ENCODE measurements around the gene LILRB3.
"Not testable (repeated sequence)": the region's sequence is repeated elsewhere in the genome, so short reads cannot be mapped to it uniquely, and the experiment has no call there.

LILRB3 gene

GRCh38 chr19:54173951-54174834, 48.6 kb downstream of the LILRB3 start:
- Histone ChIP-seq H3K27ac (ENCODE audit: low read depth, low read length) (no peak overlapping the region), H3K36me3 (ENCODE audit: insufficient read depth, low read length) (no peaks in the 10 kb centered on the region), H3K27me3 (ENCODE audit: insufficient read depth, low read length) (no peaks in the 10 kb centered on the region), H3K4me1 (ENCODE audit: control insufficient read depth, insufficient read depth, low read length, unreplicated experiment) (peaks cover 3% of the 10 kb centered on the region), H3K79me2 (ENCODE audit: control insufficient read depth, insufficient read depth, low read length, unreplicated experiment) (no peaks in the 10 kb centered on the region), H2AFZ (ENCODE audit: low read length, unreplicated experiment) (no peak overlapping the region), H3K4me3 (ENCODE audit: low read depth, low read length) (no peak overlapping the region)

- Histone ChIP-seq H3K4me1 (ENCODE audit: control insufficient read depth, insufficient read depth, low read length, unreplicated experiment) (peaks cover 3% of the 10 kb centered on the region), H3K36me3 (ENCODE audit: insufficient read depth, low read length) (no peaks in the 10 kb centered on the region), H3K27me3 (ENCODE audit: insufficient read depth, low read length) (no peaks in the 10 kb centered on the region), H3K79me2 (ENCODE audit: control insufficient read depth, insufficient read depth, low read length, unreplicated experiment) (no peaks in the 10 kb centered on the region), H3K4me3 (ENCODE audit: low read depth, low read length) (no peak overlapping the region), H3K27ac (ENCODE audit: low read depth, low read length) (no peak overlapping the region), H2AFZ (ENCODE audit: low read length, unreplicated experiment) (no peak overlapping the region)
Measured at GRCh38 chr19:54173359-54173699, 49.5 kb downstream of the LILRB3 start.

- Histone ChIP-seq H2AFZ (ENCODE audit: low read length, unreplicated experiment) (no peak within 1 kb of the TSS), H3K27ac (ENCODE audit: low read depth, low read length) (no peak within 1 kb of the TSS), H3K79me2 (ENCODE audit: control insufficient read depth, insufficient read depth, low read length, unreplicated experiment) (no peaks in the 10 kb centered on the region), H3K36me3 (ENCODE audit: insufficient read depth, low read length) (no peaks in the 10 kb centered on the region), H3K4me1 (ENCODE audit: control insufficient read depth, insufficient read depth, low read length, unreplicated experiment) (peaks cover 3% of the 10 kb centered on the region), H3K27me3 (ENCODE audit: insufficient read depth, low read length) (no peaks in the 10 kb centered on the region), H3K4me3 (ENCODE audit: low read depth, low read length) (no peak within 1 kb of the TSS)
Measured at GRCh38 chr19:54172471-54173358, 50.1 kb downstream of the LILRB3 start, which contains the start of gene TMC4. TSS of gene TMC4 (minus strand) at chr19:54173160. CDS start at chr19:54173117, 43 bp downstream.

- H3K27me3 ChIP-seq (ENCODE audit: insufficient read depth, low read length); H2AFZ ChIP-seq (ENCODE audit: low read length, unreplicated experiment); H3K79me2 ChIP-seq (ENCODE audit: control insufficient read depth, insufficient read depth, low read length, unreplicated experiment); H3K27ac ChIP-seq (ENCODE audit: low read depth, low read length); H3K4me3 ChIP-seq (ENCODE audit: low read depth, low read length); H3K36me3 ChIP-seq (ENCODE audit: insufficient read depth, low read length); H3K4me1 ChIP-seq (ENCODE audit: control insufficient read depth, insufficient read depth, low read length, unreplicated experiment): not testable (repeated sequence)
Measured at GRCh38 chr19:54171736-54172431, 50.9 kb downstream of the LILRB3 start.

- peaks cover 6% of the 10 kb centered on the region; the same call in 1 of the 2 replicates for H3K27me3 ChIP-seq (ENCODE audit: insufficient read depth, low read length)
- no peak overlapping the region for H2AFZ ChIP-seq (ENCODE audit: low read length, unreplicated experiment)
- no peak overlapping the region for H3K4me3 ChIP-seq (ENCODE audit: low read depth, low read length)
- H3K79me2 ChIP-seq (ENCODE audit: control insufficient read depth, insufficient read depth, low read length, unreplicated experiment): no peaks in the 10 kb centered on the region
- no peaks in the 10 kb centered on the region for H3K36me3 ChIP-seq (ENCODE audit: insufficient read depth, low read length)
- peaks cover 3% of the 10 kb centered on the region for H3K4me1 ChIP-seq (ENCODE audit: control insufficient read depth, insufficient read depth, low read length, unreplicated experiment)
- no peak overlapping the region for H3K27ac ChIP-seq (ENCODE audit: low read depth, low read length)
Measured at GRCh38 chr19:54169149-54169740, 53.6 kb downstream of the LILRB3 start.

- Histone ChIP-seq H3K36me3 (ENCODE audit: insufficient read depth, low read length) (no peaks in the 10 kb centered on the region), H3K27me3 (ENCODE audit: insufficient read depth, low read length) (peaks cover 7% of the 10 kb centered on the region; the same call in 1 of the 2 replicates), H3K27ac (ENCODE audit: low read depth, low read length) (no peak overlapping the region), H2AFZ (ENCODE audit: low read length, unreplicated experiment) (no peak overlapping the region), H3K4me1 (ENCODE audit: control insufficient read depth, insufficient read depth, low read length, unreplicated experiment) (peaks cover 3% of the 10 kb centered on the region), H3K79me2 (ENCODE audit: control insufficient read depth, insufficient read depth, low read length, unreplicated experiment) (no peaks in the 10 kb centered on the region), H3K4me3 (ENCODE audit: low read depth, low read length) (no peak overlapping the region)
Measured at GRCh38 chr19:54168174-54168917, 54.5 kb downstream of the LILRB3 start.
